T-helper 2 cell treated with Interferon-gamma antibody and Interleukin-4, amounts not matched to agents 100 ng/mL and 5 ng/mL, for 36 hours (primary cell): ENCODE results near the gene GSTA3. TPM values are rescaled to one million over a fixed set of nuclear protein-coding genes. Genes with fewer than 3 reads are reported as not detected.
"Not testable (repeated sequence)": the region's sequence is repeated elsewhere in the genome, so short reads cannot be mapped to it uniquely, and the experiment has no call there.

Experiments used
- intact Hi-C: fragments of 100-400 bp; cut with micrococcal nuclease; formaldehyde crosslinking; loops from one replicate; pipeline ENCODE4 v1.15.1; 2023
- total RNA-seq: library from RNA; stranded (reverse); gene quantifications from 2 replicates; pipeline ENCODE4 v1.2.3, GENCODE V29; 2022

GSTA3 gene
- total RNA-seq, 1 donor from 2014 or later: not detected

GRCh38 chr6:52868240-52868639 lies 41.3 kb downstream of the GSTA3 start:
- intact Hi-C loops: no loop called here

GRCh38 chr6:52861151-52861550 lies 48.3 kb downstream of the GSTA3 start:
- intact Hi-C loops: not testable (repeated sequence)

- intact Hi-C loops: no loop called here
These were observed 51.1 kb downstream of the GSTA3 start for GRCh38 chr6:52858416-52858815.

GRCh38 chr6:52856137-52856536 lies 53.4 kb downstream of the GSTA3 start:
- intact Hi-C loops: not testable (repeated sequence)

- intact Hi-C loops: no loop called here
These were observed 60.4 kb downstream of the GSTA3 start for GRCh38 chr6:52849137-52849536.

Other genes with a start within 250 kb of the GSTA3 start
- gene TMEM14A, start 238.6 kb downstream of the GSTA3 start, total RNA-seq: 23.8 and 25.5 TPM in 2 replicates
- not detected in 2 replicates for gene GSTA2, start 146.2 kb downstream of the GSTA3 start, total RNA-seq
- gene GSTA1, start 105.9 kb downstream of the GSTA3 start, total RNA-seq: not detected in 2 replicates
- gene GSTA5, start 68.9 kb downstream of the GSTA3 start, total RNA-seq: not detected in 2 replicates
- 5.4 and 5.9 TPM in 2 replicates for gene GSTA4, start 85.6 kb upstream of the GSTA3 start, total RNA-seq
- gene CILK1, start 152.1 kb upstream of the GSTA3 start, total RNA-seq: 7.5 and 7.6 TPM in 2 replicates
- gene FBXO9, start 155.7 kb upstream of the GSTA3 start, total RNA-seq: 69.0 and 73.5 TPM in 2 replicates
- 0.11 TPM in 1 of 2 replicates, not detected in the other for gene GCM1, start 239.1 kb upstream of the GSTA3 start, total RNA-seq